Gastroesophageal sphincter (tissue), 4 donors: ENCODE results near the gene LSM7. TPM values are rescaled to one million over a fixed set of nuclear protein-coding genes. Genes with fewer than 3 reads are reported as not detected.

Source experiments
- ATAC-seq: fragments of 150-250 bp; one replicate; pipeline ENCODE4 v1.9.1; 2016; ENCODE audit warnings: mild to moderate bottlenecking, moderate library complexity
- H3K27ac ChIP-seq, 4 donors: fragments of 200-600 bp; sonication (generic) in 3 of 4; 1 replicate in 3 of 4; 2 replicates in 1 of 4; pipeline ENCODE4 v1.5.1; 2016 to 2019
- H3K27me3 ChIP-seq: fragments of 200-600 bp; sonication (generic); one replicate; pipeline ENCODE4 v1.5.1; 2019
- H3K36me3 ChIP-seq, 2 donors: fragments of 200-600 bp; sonication (generic); one replicate each; pipeline ENCODE4 v1.5.1; 2019; ENCODE audit warnings: control low read depth in 1 of 2
- H3K4me1 ChIP-seq, 3 donors: fragments of 200-600 bp; sonication (generic); 1 replicate in 2 of 3; 2 replicates in 1 of 3; pipeline ENCODE4 v1.5.1; 2016 to 2019; ENCODE audit warnings: control low read depth in 2 of 3
- H3K4me3 ChIP-seq, 2 donors: fragments of 200-600 bp; sonication (generic); one replicate each; pipeline ENCODE4 v1.5.1; 2019; ENCODE audit warnings: mild to moderate bottlenecking in 1 of 2, moderate library complexity in 1 of 2
- H3K9me3 ChIP-seq, 3 donors: fragments of 200-600 bp; sonication (generic); one replicate each; pipeline ENCODE4 v1.5.1; 2017 to 2019; ENCODE audit warnings: control low read depth in 2 of 3
- EP300 ChIP-seq: sonication (generic); formaldehyde crosslinking; IDR thresholded peaks from one replicate; pipeline ENCODE4 v1.6.1; 2017; ENCODE audit warnings: antibody characterized with exemption, mild to moderate bottlenecking
- POLR2A ChIP-seq, 2 donors: fragments of 450-650 bp; IDR thresholded peaks; one replicate each; pipeline ENCODE4 v1.6.1; 2017; ENCODE audit warnings: antibody characterized with exemption in 2 of 2, mild to moderate bottlenecking in 2 of 2, moderate library complexity in 1 of 2
- POLR2AphosphoS5 ChIP-seq: sonication (generic); formaldehyde crosslinking; IDR thresholded peaks from one replicate; pipeline ENCODE4 v1.6.1; 2017; ENCODE audit warnings: antibody characterized with exemption
- WGBS, 2 donors: methylation state at CpG; one replicate each; pipeline ENCODE4 v1.1.5; 2018; ENCODE audit warnings: low coverage in 1 of 2; 5-methylcytosine and 5-hydroxymethylcytosine counted together
- total RNA-seq, 4 donors: library from RNA; depleted of rRNA; stranded (reverse); fragments of >200 nt; gene quantifications; one replicate each; pipeline ENCODE4 v1.1.0, GENCODE V29; 2016
- TF ChIP-seq, protein P1 (sequence below), 4 experiments: fragments of 200-600 bp in 2 of 4; fragments of 450-650 bp in 2 of 4; sonication (generic) in 1 of 4; IDR thresholded peaks; one replicate each; pipeline ENCODE4 v1.5.1; 2017 to 2019; ENCODE audit warnings: antibody characterized with exemption in 4 of 4, mild to moderate bottlenecking in 2 of 4, moderate library complexity in 2 of 4

The LSM7 gene
- total RNA-seq, 4 donors from 2014 or later, result 52.3 to 86.1 (median 77.7) TPM

- TF ChIP-seq EP300 (no peak), POLR2AphosphoS5 (no peak), POLR2A (IDR thresholded peaks at IDR 0.05) (no peak)
- TF ChIP-seq, protein P1, sequence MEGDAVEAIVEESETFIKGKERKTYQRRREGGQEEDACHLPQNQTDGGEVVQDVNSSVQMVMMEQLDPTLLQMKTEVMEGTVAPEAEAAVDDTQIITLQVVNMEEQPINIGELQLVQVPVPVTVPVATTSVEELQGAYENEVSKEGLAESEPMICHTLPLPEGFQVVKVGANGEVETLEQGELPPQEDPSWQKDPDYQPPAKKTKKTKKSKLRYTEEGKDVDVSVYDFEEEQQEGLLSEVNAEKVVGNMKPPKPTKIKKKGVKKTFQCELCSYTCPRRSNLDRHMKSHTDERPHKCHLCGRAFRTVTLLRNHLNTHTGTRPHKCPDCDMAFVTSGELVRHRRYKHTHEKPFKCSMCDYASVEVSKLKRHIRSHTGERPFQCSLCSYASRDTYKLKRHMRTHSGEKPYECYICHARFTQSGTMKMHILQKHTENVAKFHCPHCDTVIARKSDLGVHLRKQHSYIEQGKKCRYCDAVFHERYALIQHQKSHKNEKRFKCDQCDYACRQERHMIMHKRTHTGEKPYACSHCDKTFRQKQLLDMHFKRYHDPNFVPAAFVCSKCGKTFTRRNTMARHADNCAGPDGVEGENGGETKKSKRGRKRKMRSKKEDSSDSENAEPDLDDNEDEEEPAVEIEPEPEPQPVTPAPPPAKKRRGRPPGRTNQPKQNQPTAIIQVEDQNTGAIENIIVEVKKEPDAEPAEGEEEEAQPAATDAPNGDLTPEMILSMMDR (IDR thresholded peaks at IDR 0.05), result no peak
- Histone ChIP-seq H3K4me1 (peaks cover 0 to 36% (median 6%) of the 10 kb centered on the region in 3 donors), H3K27ac (no peak overlapping the region), H3K4me3 (no peak overlapping the region), H3K27me3 (no peaks in the 10 kb centered on the region), H3K36me3 (peaks cover 0 to 18% of the 10 kb centered on the region in 2 donors), H3K9me3 (no peaks in the 10 kb centered on the region)
- 100% methylated on average over 1 of the region's 26 CpGs; no CpG with 5 or more reads in 1 of the 2 donors for WGBS, 2 donors
- ATAC-seq, result no peak
These were observed 47.6 kb downstream of the LSM7 start for GRCh38 chr19:2280633-2281264.

DNA sequence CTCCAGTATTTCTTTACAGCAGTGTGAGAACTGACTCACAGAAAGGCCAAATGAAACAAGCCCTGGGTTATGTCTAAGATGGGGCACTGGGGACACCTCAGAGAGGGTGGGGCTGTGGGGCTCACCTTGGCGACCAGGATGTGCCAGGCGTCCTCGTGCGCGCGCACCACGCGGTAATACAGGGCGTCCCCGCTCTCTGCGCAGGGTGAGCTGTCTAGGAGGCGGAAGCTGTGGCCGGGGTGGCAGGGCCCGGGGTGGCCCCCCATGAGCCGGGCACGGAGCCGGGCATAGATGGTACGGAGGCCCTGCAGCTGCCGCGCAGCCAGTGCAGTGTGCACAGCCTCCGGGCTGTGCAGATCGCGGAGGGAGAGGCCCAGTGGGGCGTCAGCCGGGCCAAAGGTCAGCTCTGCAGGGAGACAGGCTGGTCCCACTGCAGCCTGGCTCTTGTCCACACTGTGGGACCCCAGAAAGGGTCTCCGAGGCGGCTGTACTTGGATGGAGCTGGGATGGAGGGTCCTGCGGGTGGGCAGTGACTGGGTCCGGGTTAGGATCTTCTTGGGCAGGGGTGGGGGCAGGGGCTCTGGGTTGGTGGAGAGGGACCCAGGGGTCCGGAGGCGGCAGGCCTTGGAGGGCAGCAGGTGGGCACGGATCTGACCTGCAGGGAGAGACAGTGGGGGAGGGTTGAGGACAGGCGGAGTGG lies 49.8 kb downstream of the LSM7 start:
- no peak overlapping the region for H3K4me3 ChIP-seq
- whole genome bisulfite sequencing, 2 donors, result 76% methylated on average over 4 to 5 of the region's 33 CpGs
- no peak overlapping the region for H3K27ac ChIP-seq
- H3K36me3 ChIP-seq, result peaks cover 0 to 24% of the 10 kb centered on the region in 2 donors
- ATAC-seq, result no peak
- no peaks in the 10 kb centered on the region for H3K9me3 ChIP-seq
- TF ChIP-seq EP300, result no peak
- TF ChIP-seq POLR2A (IDR thresholded peaks at IDR 0.05), result no peak
- TF ChIP-seq, protein P1 (IDR thresholded peaks at IDR 0.05), result no peak
- no peak for TF ChIP-seq POLR2AphosphoS5
- H3K27me3 ChIP-seq, result no peaks in the 10 kb centered on the region
- H3K4me1 ChIP-seq, result peaks cover 0 to 57% (median 20%) of the 10 kb centered on the region in 3 donors

DNA sequence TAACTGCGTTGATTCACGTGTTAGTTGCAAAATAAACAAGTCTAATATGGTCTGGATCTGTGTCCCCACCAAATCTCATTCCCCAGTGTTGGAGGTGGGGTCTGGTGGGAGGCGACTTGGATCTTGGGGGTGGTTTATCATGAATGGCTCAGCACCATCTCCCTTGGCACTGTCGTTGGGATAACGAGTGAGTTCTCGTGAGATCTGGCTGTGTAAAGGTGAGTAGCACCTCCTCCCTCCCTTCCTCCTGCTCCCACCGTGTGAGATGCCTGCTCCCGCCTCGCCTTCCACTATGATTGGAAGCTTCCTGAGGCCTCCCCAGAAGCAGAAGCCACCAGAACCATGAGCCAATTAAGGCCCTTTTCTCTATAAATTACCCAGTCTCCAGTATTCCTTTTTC lies 51.2 kb downstream of the LSM7 start:
- ATAC-seq, result no peak
- Histone ChIP-seq H3K4me1 (peaks cover 0 to 63% (median 33%) of the 10 kb centered on the region in 3 donors), H3K4me3 (no peak overlapping the region), H3K36me3 (peaks cover 0 to 38% of the 10 kb centered on the region in 2 donors), H3K27me3 (no peaks in the 10 kb centered on the region), H3K9me3 (no peaks in the 10 kb centered on the region), H3K27ac (no peak overlapping the region)
- WGBS, 2 donors, result 76 to 100% methylated on average over 2 to 9 of the region's 9 CpGs
- TF ChIP-seq POLR2AphosphoS5 (no peak), POLR2A (IDR thresholded peaks at IDR 0.05) (no peak), EP300 (no peak)
- TF ChIP-seq, protein P1 (IDR thresholded peaks at IDR 0.05), result no peak

- no peaks in the 10 kb centered on the region for H3K27me3 ChIP-seq
- ATAC-seq, result no peak
- peak overlapping the region in 1 of 2 donors; percentile 24 for H3K4me3 ChIP-seq
- no peak for TF ChIP-seq POLR2A (IDR thresholded peaks at IDR 0.05)
- TF ChIP-seq, protein P1 (IDR thresholded peaks at IDR 0.05), result no peak
- no peak for TF ChIP-seq EP300
- TF ChIP-seq POLR2AphosphoS5, result no peak
- no peaks in the 10 kb centered on the region for H3K9me3 ChIP-seq
- peak overlapping the region in 2 of 4 donors; percentile 60 to 94 for H3K27ac ChIP-seq
- WGBS, 2 donors, result 87 to 93% methylated on average over 3 to 17 of the region's 28 CpGs
- H3K36me3 ChIP-seq, result peaks cover 0 to 44% of the 10 kb centered on the region in 2 donors
- H3K4me1 ChIP-seq, result peaks cover 0 to 63% (median 38%) of the 10 kb centered on the region in 3 donors
These were observed 51.9 kb downstream of the LSM7 start for GRCh38 chr19:2276429-2276986.
